ENCODE results near the gene PABPN1L. TPM values are rescaled to one million over a fixed set of nuclear protein-coding genes. Genes with fewer than 3 reads are reported as not detected.

The PABPN1L gene
- total RNA-seq, 1 donor from 2014 or later = not detected

DNA sequence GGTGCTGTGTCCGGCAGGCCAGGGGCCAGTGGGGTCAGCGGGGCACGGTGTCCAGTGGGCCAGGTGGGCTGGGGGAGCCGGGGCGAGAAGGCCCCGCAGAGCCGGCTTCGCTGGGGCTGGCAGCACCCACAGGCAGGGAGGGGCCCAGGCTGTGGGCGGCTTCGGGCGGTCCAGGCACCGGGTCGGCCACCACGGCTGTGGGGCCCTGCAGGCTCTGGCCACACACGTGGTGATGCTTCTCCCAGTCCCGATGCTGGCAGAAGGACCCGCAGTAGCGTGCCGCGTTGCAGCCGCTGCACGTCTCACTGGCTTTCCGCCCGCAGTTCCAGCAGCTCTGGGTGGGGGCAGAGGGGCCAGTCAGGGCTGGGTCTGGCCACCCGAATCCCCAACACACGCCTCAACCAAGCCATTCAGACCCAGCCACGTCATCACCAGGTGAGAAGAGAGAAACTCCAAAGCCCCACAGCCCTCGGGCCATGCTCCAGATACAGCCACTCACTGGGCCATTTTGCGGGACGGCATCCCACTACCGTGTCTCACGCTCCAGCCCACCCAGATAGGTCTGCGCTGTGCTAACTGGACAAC lies 10.6 kb upstream of the PABPN1L start:
- intact Hi-C loops (cut with micrococcal nuclease) = no loop called here
- H3K9me3 Mint-ChIP-seq = no peaks in the 10 kb centered on the region

DNA sequence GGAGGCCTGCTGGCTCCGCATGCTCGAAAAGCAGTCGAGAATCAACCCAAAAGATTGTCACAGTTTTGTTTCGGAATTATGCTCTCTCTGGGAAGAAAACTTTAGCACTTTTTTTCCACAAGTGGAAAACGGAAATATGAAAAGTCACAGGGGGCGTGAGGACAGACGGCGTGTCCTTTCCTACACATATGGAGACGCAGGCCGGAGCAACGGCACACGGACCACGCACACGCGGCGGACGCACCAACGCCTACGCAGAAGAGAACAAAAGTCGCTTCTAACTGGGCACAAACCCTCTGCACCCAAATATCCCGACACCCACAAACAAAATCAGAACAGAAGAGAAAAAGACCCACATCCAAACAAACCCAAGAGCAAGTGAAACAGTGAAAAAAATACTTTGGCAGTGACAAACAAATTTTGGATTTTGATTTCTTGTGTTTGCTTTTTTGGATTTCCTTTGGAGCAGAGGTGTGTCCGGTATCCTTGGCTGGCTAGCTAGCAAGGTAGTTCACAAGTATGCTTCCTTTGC lies 9.3 kb upstream of the PABPN1L start:
- no peak for DNase-seq (ENCODE audit: low spot score)
- Mint-ChIP-seq H3K4me3 (ENCODE audit: low read depth) (no peak overlapping the region), H3K27me3 (ENCODE audit: low read depth) (peaks cover 6% of the 10 kb centered on the region), H3K9me3 (no peaks in the 10 kb centered on the region), H3K27ac (no peak overlapping the region), H3K4me1 (ENCODE audit: low read depth) (peaks cover 1% of the 10 kb centered on the region), H3K36me3 (ENCODE audit: low read depth) (no peaks in the 10 kb centered on the region)
- intact Hi-C loops (cut with micrococcal nuclease) = no loop called here

More for the DNA sequence above, 10.6 kb upstream of the PABPN1L start:
- Mint-ChIP-seq H3K4me1 (ENCODE audit: low read depth) (peaks cover under 1% of the 10 kb centered on the region), H3K27ac (no peak overlapping the region), H3K27me3 (ENCODE audit: low read depth) (peaks cover 2% of the 10 kb centered on the region), H3K36me3 (ENCODE audit: low read depth) (no peaks in the 10 kb centered on the region), H3K4me3 (ENCODE audit: low read depth) (no peak overlapping the region)
- DNase-seq (ENCODE audit: low spot score) = no peak

GRCh38 chr16:88874938-88875599 lies 8.6 kb upstream of the PABPN1L start:
- intact Hi-C loops (cut with micrococcal nuclease) = no loop called here
- Mint-ChIP-seq H3K36me3 (ENCODE audit: low read depth) (no peaks in the 10 kb centered on the region), H3K27ac (no peak overlapping the region), H3K27me3 (ENCODE audit: low read depth) (peaks cover 9% of the 10 kb centered on the region), H3K4me1 (ENCODE audit: low read depth) (peaks cover 1% of the 10 kb centered on the region), H3K4me3 (ENCODE audit: low read depth) (no peak overlapping the region), H3K9me3 (no peaks in the 10 kb centered on the region)
- no peak for DNase-seq (ENCODE audit: low spot score)

- Mint-ChIP-seq H3K4me3 (ENCODE audit: low read depth) (no peak overlapping the region), H3K36me3 (ENCODE audit: low read depth) (no peaks in the 10 kb centered on the region), H3K9me3 (no peaks in the 10 kb centered on the region), H3K27ac (no peak overlapping the region), H3K27me3 (ENCODE audit: low read depth) (peaks cover 9% of the 10 kb centered on the region), H3K4me1 (ENCODE audit: low read depth) (peaks cover 1% of the 10 kb centered on the region)
- no peak for DNase-seq (ENCODE audit: low spot score)
- intact Hi-C loops (cut with micrococcal nuclease) = no loop called here
Measured at GRCh38 chr16:88872650-88873331, 6.3 kb upstream of the PABPN1L start.

DNA sequence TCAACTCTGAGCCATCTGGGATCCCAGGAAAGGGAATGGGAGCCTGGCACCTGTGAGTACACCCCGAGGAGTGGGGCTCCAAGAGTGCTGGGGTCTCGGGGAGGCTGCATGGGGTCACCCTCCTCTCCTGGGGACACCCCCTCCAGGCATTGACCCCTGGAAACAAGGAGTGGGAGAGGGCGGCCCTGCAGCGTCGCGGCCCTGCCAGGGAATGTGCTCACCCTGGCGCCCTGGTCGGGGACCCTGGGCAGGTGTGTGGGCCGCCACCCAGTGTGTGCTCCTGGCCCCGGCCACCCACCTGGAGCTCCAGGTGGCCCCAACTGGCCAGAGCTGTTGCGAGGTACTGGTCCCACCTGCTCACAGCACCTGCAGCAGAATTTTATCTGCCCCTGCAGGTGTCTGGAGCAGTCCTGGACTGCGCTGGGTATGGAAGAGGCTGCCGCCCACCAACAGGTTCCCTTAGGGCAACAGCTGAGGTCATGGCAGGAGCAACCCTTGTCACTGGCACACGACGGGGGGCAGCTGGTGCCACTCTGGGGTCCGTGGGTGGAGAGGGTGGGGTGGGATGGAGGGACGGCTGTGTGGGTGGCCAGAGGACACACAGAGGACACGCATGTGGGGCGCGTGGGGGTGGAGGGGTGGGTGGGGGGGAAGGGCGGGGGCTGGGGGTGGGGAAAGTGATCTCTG lies 5.4 kb upstream of the PABPN1L start:
- H3K9me3 Mint-ChIP-seq = no peaks in the 10 kb centered on the region
- peaks cover 1% of the 10 kb centered on the region for H3K4me1 Mint-ChIP-seq (ENCODE audit: low read depth)
- intact Hi-C loops (cut with micrococcal nuclease) = no loop called here
- DNase-seq (ENCODE audit: low spot score) = no peak
- no peak overlapping the region for H3K4me3 Mint-ChIP-seq (ENCODE audit: low read depth)
- H3K36me3 Mint-ChIP-seq (ENCODE audit: low read depth) = no peaks in the 10 kb centered on the region
- H3K27me3 Mint-ChIP-seq (ENCODE audit: low read depth) = peaks cover 9% of the 10 kb centered on the region
- H3K27ac Mint-ChIP-seq = no peak overlapping the region

DNA sequence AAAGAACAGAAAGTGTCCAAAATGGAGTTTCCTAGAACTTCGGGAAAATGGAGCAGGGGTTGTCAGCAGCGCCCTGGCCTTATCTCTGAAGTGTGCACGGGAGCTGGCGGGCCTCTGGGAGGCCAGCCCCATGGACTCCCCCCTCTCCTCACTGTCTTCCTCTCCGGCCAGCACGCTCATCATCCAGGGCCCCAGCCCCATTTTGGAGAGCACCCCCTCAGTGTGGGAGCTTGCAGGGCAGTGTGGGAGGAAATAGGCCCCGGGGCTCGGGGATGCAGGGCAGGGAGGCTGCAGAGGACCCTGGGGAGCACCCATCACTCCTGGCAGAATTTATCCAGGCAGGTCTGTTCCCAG lies 4.9 kb upstream of the PABPN1L start:
- peaks cover 9% of the 10 kb centered on the region for H3K27me3 Mint-ChIP-seq (ENCODE audit: low read depth)
- no peaks in the 10 kb centered on the region for H3K9me3 Mint-ChIP-seq
- no peak overlapping the region for H3K27ac Mint-ChIP-seq
- no peak overlapping the region for H3K4me3 Mint-ChIP-seq (ENCODE audit: low read depth)
- DNase-seq (ENCODE audit: low spot score) = no peak
- H3K4me1 Mint-ChIP-seq (ENCODE audit: low read depth) = peaks cover 1% of the 10 kb centered on the region
- intact Hi-C loops (cut with micrococcal nuclease) = no loop called here
- no peaks in the 10 kb centered on the region for H3K36me3 Mint-ChIP-seq (ENCODE audit: low read depth)

DNA sequence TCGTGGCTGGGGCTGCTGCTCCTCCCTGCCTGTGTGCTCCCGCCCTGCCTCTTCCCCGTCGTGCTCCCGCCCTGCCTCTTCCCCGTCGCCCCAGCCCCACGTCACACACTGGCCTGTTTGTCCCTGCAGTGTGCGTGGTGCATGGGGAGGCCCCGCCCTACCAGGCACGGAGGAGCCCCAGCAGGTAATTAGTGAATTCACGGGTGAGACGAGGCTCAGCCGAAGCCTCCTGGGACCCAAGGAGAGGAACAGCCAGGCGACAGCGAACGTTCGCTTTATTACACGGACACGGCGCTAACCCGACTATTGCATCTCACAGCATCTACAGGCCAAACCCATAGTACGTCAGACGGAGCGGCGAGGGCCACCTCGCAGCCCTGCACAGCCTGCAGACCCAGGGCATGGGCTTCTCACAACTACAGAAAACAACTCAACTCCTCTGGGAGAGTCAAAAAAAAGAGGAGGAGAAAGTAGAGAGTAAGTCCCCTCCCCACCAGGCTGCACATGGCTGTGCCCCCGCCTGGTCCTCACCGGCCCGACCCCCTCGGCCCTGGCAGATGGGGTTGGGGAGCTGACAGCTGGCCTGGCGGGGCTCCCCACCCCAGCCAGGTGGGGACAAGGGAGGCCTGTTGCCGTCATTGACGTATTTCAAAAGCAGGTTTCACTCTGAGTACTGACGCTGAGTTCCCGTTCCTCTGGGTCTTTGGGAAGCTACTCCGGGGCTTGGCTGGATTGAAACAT lies 4.3 kb upstream of the PABPN1L start:
- no peak overlapping the region for H3K27ac Mint-ChIP-seq
- intact Hi-C loops (cut with micrococcal nuclease) = no loop called here
- peaks cover 1% of the 10 kb centered on the region for H3K4me1 Mint-ChIP-seq (ENCODE audit: low read depth)
- peaks cover 9% of the 10 kb centered on the region for H3K27me3 Mint-ChIP-seq (ENCODE audit: low read depth)
- DNase-seq (ENCODE audit: low spot score) = no peak
- no peak overlapping the region for H3K4me3 Mint-ChIP-seq (ENCODE audit: low read depth)
- no peaks in the 10 kb centered on the region for H3K36me3 Mint-ChIP-seq (ENCODE audit: low read depth)
- no peaks in the 10 kb centered on the region for H3K9me3 Mint-ChIP-seq

DNA sequence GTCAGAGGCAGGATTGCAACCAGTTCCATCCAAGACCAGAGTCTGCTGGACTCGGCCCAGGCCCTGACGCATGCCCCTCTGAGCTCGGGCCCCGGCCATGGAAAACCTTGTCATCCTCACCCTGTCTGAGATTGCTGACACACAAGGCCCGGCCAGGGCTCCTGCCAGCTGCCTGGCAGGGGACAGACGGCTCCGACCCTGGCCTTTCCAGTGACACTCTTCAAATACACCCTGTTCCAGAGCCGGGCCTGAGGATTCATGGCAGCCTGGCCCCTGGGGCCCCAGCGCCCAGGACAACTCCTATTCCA lies 3.2 kb upstream of the PABPN1L start:
- Mint-ChIP-seq H3K27me3 (ENCODE audit: low read depth) (peaks cover 9% of the 10 kb centered on the region), H3K4me1 (ENCODE audit: low read depth) (peaks cover 1% of the 10 kb centered on the region), H3K4me3 (ENCODE audit: low read depth) (no peak overlapping the region), H3K9me3 (no peaks in the 10 kb centered on the region), H3K36me3 (ENCODE audit: low read depth) (no peaks in the 10 kb centered on the region), H3K27ac (no peak overlapping the region)
- intact Hi-C loops (cut with micrococcal nuclease) = no loop called here
- DNase-seq (ENCODE audit: low spot score) = no peak

GRCh38 chr16:88868974-88869672 lies 2.7 kb upstream of the PABPN1L start:
- intact Hi-C loops (cut with micrococcal nuclease) = no loop called here
- Mint-ChIP-seq H3K27ac (no peak overlapping the region), H3K27me3 (ENCODE audit: low read depth) (peaks cover 9% of the 10 kb centered on the region), H3K9me3 (no peaks in the 10 kb centered on the region), H3K4me3 (ENCODE audit: low read depth) (no peak overlapping the region), H3K36me3 (ENCODE audit: low read depth) (no peaks in the 10 kb centered on the region), H3K4me1 (ENCODE audit: low read depth) (peaks cover 1% of the 10 kb centered on the region)
- no peak for DNase-seq (ENCODE audit: low spot score)

GRCh38 chr16:88867581-88868246 lies 1.3 kb upstream of the PABPN1L start:
- intact Hi-C loops (cut with micrococcal nuclease) = no loop called here
- Mint-ChIP-seq H3K27ac (no peak overlapping the region), H3K4me1 (ENCODE audit: low read depth) (peaks cover 1% of the 10 kb centered on the region), H3K9me3 (no peaks in the 10 kb centered on the region), H3K4me3 (ENCODE audit: low read depth) (no peak overlapping the region), H3K27me3 (ENCODE audit: low read depth) (peaks cover 9% of the 10 kb centered on the region), H3K36me3 (ENCODE audit: low read depth) (no peaks in the 10 kb centered on the region)
- DNase-seq (ENCODE audit: low spot score) = no peak

- intact Hi-C loops (cut with micrococcal nuclease) = no loop called here
- Mint-ChIP-seq H3K4me3 (ENCODE audit: low read depth) (no peak overlapping the region), H3K27me3 (ENCODE audit: low read depth) (peaks cover 3% of the 10 kb centered on the region), H3K9me3 (no peaks in the 10 kb centered on the region), H3K36me3 (ENCODE audit: low read depth) (peaks cover 4% of the 10 kb centered on the region), H3K4me1 (ENCODE audit: low read depth) (no peaks in the 10 kb centered on the region), H3K27ac (no peak overlapping the region)
- DNase-seq (ENCODE audit: low spot score) = no peak
Measured at GRCh38 chr16:88865742-88866141, 718 bp downstream of the PABPN1L start.

DNA sequence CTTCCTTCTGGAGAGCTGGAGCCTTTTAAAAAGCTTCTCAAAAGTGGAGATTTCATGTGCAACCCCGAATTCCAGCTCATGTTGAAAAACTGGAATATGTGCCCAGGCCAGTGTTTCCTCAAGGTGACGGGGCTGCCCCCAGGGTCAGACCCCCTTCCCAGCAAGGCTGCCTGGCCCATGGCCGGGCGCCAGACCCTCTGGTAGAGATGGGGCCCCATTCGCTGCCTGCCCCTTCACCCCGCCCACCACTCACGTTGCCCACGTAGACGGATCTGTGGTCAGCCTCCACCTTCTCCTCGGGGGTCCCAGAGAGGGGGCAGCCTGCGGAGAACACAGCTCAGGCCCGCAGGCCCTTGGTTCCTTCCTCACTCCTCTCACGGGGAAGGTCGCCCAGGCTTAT lies 1.1 kb downstream of the PABPN1L start:
- Mint-ChIP-seq H3K36me3 (ENCODE audit: low read depth) (peaks cover 6% of the 10 kb centered on the region), H3K4me1 (ENCODE audit: low read depth) (no peaks in the 10 kb centered on the region), H3K27ac (no peak overlapping the region), H3K4me3 (ENCODE audit: low read depth) (no peak overlapping the region), H3K9me3 (no peaks in the 10 kb centered on the region), H3K27me3 (ENCODE audit: low read depth) (no peaks in the 10 kb centered on the region)
- no peak for DNase-seq (ENCODE audit: low spot score)
- intact Hi-C loops (cut with micrococcal nuclease) = no loop called here

All from activated T-helper 2 cell treated with anti-CD3 and anti-CD28 coated beads, Interferon-gamma antibody, Interleukin-2, Interleukin-4, amounts not matched to agents 10 μg/mL and 5 μg/mL and 100 μg/mL, durations not matched to agents 14 hours and 24 hours and 36 hours (primary cell).